Ovary (tissue), 3 donors: Measurements from ENCODE around the gene RALGPS2.

Experiments used
- CTCF ChIP-seq, 3 donors: fragments of 450-650 bp in 2 of 3; fragments of 200-600 bp in 1 of 3; IDR thresholded peaks; one replicate each; pipeline versions ENCODE4 v1.5.1 to v1.8.0; 2016 to 2022; ENCODE audit warnings: antibody characterized with exemption in 3 of 3, mild to moderate bottlenecking in 1 of 3
- EP300 ChIP-seq: sonication (generic); formaldehyde crosslinking; IDR thresholded peaks from one replicate; pipeline ENCODE4 v1.6.1; 2017; ENCODE audit warnings: antibody characterized with exemption
- POLR2A ChIP-seq: fragments of 450-650 bp; IDR thresholded peaks from one replicate; pipeline ENCODE4 v1.6.1; 2017; ENCODE audit warnings: antibody characterized with exemption, mild to moderate bottlenecking, moderate library complexity
- donor health status: DM: no; HTN: no; CAD: no.

- TF ChIP-seq EP300 (no peak), CTCF (IDR thresholded peaks at IDR 0.05) (no peak), POLR2A (no peak)
Observed at GRCh38 chr1:178927003-178927402, 202.0 kb downstream of the RALGPS2 start.
